A673 (cell line): ENCODE measurements around the gene MDN1. TPM values are rescaled to one million over a fixed set of nuclear protein-coding genes. Genes with fewer than 3 reads are reported as not detected.

ENCODE experiments used
- BruUV-seq: library from RNA; stranded (reverse); fragments of 400-500 nt; replicated peaks from 2 replicates; lab custom pipeline; 2021; lab: Mats Ljungman, UMichigan
- CTCF ChIA-PET: fragments of 300-600 bp; sonication (Branson Sonifier 250); formaldehyde crosslinking; loops from one replicate; lab custom pipeline; 2022; ENCODE audit warnings: antibody characterized with exemption; lab: Charles Lee
- POLR2A ChIA-PET: fragments of 300-600 bp; sonication (Branson Sonifier 250); formaldehyde crosslinking; loops from one replicate; lab custom pipeline; 2022; ENCODE audit warnings: antibody characterized with exemption; ENCODE audit not compliant: low non-redundant PET; lab: Charles Lee
- DNase-seq: peaks from one replicate; pipeline ENCODE4 v3.0.0-alpha.2; 2015; ENCODE audit warnings: low spot score
- H3K27ac ChIP-seq: fragments of 200-600 bp; sonication (generic); 2 replicates; pipeline ENCODE4 v1.5.1; 2016; ENCODE audit warnings: mixed run types, low read depth, mild to moderate bottlenecking, mixed read lengths, antibody characterized with exemption, low read length; ENCODE audit not compliant: poor library complexity, severe bottlenecking
- H3K27me3 ChIP-seq: fragments of 200-600 bp; sonication (generic); replicated peaks from 2 replicates; pipeline ENCODE4 v1.6.1; 2017; ENCODE audit warnings: mixed run types, low read depth, mild to moderate bottlenecking, mixed read lengths, antibody characterized with exemption, low read length; ENCODE audit not compliant: insufficient read depth, poor library complexity
- H3K36me3 ChIP-seq: fragments of 200-600 bp; sonication (generic); 2 replicates; pipeline ENCODE4 v1.6.1; 2016; ENCODE audit warnings: mixed run types, mild to moderate bottlenecking, mixed read lengths, antibody characterized with exemption, low read length; ENCODE audit not compliant: insufficient read depth, poor library complexity, severe bottlenecking
- H3K4me1 ChIP-seq: fragments of 200-600 bp; sonication (generic); 2 replicates; pipeline ENCODE4 v1.6.1; 2017; ENCODE audit warnings: mixed run types, mild to moderate bottlenecking, mixed read lengths, antibody characterized with exemption, low read length; ENCODE audit not compliant: insufficient read depth, poor library complexity, severe bottlenecking
- H3K4me3 ChIP-seq: fragments of 200-600 bp; sonication (generic); 2 replicates; pipeline ENCODE4 v1.5.1; 2016; ENCODE audit warnings: low read depth, mixed run types, mild to moderate bottlenecking, mixed read lengths, low read length; ENCODE audit not compliant: poor library complexity, severe bottlenecking
- H3K9me3 ChIP-seq: fragments of 200-600 bp; sonication (generic); 2 replicates; pipeline ENCODE4 v1.6.1; 2016; ENCODE audit warnings: mixed run types, low read depth, mild to moderate bottlenecking, mixed read lengths, antibody characterized with exemption, low read length; ENCODE audit not compliant: poor library complexity, severe bottlenecking
- EZH2 ChIP-seq: fragments of 200-600 bp; sonication (generic); IDR thresholded peaks from 2 replicates; pipeline ENCODE4 v1.6.1; 2017; ENCODE audit warnings: borderline replicate concordance, low read depth, mild to moderate bottlenecking, mixed read lengths, antibody characterized with exemption, low read length; ENCODE audit not compliant: poor library complexity, severe bottlenecking
- intact Hi-C: fragments of 100-400 bp; cut with micrococcal nuclease; formaldehyde crosslinking; loops from one replicate; pipeline ENCODE4 v1.10.0; 2022; ENCODE audit not compliant: unreplicated experiment
- total RNA-seq: library from RNA; stranded (reverse); gene quantifications from 2 replicates; pipeline ENCODE4 v1.2.3, GENCODE V29; 2021
- TF ChIP-seq, protein P1 (sequence below): fragments of 300-800, 200-600 bp; sonication (generic); conservative IDR thresholded peaks from 2 replicates; pipeline ENCODE4 v1.5.1; 2017; ENCODE audit warnings: low read depth, mild to moderate bottlenecking, antibody characterized with exemption, low read length, moderate library complexity, mixed read lengths

The MDN1 gene
- total RNA-seq, 1 experiment from 2014 or later: 64.4 TPM

DNA sequence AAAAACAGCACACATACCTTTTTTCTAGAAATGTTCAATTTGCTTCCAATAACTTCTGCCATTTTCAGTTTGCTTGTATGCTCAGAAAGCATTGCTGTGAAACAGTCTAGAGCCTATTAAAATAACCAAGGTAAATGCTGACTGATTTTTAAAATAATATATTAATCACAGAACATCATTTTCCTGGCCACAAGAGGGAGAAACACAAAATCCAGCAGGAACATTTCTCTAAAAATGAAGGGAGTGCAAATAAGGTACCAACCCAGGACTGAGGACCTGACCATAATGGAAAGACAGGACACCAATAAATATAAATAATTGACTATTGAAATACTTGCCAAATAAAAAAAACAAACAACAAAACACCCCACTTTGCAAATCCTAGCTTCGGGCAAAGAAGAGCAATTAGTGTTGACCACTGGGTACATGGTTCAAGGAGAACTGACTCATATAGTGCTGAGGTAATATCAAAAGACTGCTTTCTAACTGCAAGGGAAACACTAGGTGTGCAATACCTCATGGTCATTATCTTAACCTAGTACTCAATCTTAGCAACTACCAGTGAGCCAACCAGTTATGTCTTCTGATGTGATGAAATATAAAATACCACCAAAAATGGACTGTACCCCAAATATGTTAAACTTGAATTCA, 42.9 kb downstream of the MDN1 start:
- intact Hi-C loops: no loop called here
- Histone ChIP-seq H3K4me3 (no peak overlapping the region), H3K27ac (no peak overlapping the region), H3K4me1 (no peaks in the 10 kb centered on the region), H3K27me3 (no peaks in the 10 kb centered on the region), H3K9me3 (no peaks in the 10 kb centered on the region), H3K36me3 (peaks cover 18% of the 10 kb centered on the region)
- ChIA-PET CTCF (no interaction called here), POLR2A (no interaction called here)
- BruUV-seq: no TSS peak
- TF ChIP-seq, protein P1, sequence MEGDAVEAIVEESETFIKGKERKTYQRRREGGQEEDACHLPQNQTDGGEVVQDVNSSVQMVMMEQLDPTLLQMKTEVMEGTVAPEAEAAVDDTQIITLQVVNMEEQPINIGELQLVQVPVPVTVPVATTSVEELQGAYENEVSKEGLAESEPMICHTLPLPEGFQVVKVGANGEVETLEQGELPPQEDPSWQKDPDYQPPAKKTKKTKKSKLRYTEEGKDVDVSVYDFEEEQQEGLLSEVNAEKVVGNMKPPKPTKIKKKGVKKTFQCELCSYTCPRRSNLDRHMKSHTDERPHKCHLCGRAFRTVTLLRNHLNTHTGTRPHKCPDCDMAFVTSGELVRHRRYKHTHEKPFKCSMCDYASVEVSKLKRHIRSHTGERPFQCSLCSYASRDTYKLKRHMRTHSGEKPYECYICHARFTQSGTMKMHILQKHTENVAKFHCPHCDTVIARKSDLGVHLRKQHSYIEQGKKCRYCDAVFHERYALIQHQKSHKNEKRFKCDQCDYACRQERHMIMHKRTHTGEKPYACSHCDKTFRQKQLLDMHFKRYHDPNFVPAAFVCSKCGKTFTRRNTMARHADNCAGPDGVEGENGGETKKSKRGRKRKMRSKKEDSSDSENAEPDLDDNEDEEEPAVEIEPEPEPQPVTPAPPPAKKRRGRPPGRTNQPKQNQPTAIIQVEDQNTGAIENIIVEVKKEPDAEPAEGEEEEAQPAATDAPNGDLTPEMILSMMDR: no peak
- no peak for TF ChIP-seq EZH2
- DNase-seq: no peak

DNA sequence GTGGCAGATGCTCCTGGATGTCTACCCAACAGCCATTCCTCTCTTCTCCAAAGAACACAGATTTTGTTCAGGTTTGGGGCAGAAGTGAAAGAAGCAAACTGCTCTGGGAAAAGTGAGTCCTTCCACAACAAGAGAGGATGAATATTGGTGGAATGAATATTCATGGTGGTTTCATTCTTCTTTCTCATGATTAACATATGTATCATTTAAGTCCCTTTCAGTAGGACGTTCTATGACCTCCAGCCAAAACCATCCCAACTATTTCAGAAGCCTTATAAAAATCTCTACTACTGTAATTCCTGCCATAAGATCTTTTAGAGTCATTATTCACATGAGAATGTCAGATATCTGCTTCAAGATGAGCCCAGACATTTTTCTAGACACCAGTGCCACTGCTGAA, 44.4 kb downstream of the MDN1 start:
- intact Hi-C loops: no loop called here
- Histone ChIP-seq H3K4me1 (no peaks in the 10 kb centered on the region), H3K4me3 (no peak overlapping the region), H3K9me3 (no peaks in the 10 kb centered on the region), H3K27ac (no peak overlapping the region), H3K27me3 (no peaks in the 10 kb centered on the region), H3K36me3 (peaks cover 17% of the 10 kb centered on the region)
- no peak for TF ChIP-seq EZH2
- TF ChIP-seq, protein P1: no peak
- DNase-seq: no peak
- POLR2A ChIA-PET: no interaction called here
- CTCF ChIA-PET: no interaction called here
- no TSS peak for BruUV-seq

DNA sequence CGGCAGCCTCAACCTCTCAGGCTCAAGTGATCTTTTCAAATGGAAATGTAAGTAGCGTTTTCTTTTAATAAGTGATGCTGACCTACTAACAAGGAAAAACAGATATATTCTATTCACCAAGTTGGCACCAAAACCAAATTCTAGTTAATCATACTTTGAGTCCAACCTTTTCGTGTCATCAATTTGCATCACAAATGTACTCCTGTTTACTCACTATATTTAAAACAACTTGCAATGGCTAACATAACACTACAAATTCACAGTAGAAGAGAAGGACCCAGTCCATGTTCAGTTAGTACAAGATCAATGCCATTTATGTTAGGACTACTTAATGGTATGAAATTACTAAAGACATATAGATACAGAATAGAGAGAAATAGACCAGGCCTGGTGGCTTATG, 50.0 kb downstream of the MDN1 start:
- H3K36me3 ChIP-seq: peaks cover 35% of the 10 kb centered on the region
- H3K27ac ChIP-seq: no peak overlapping the region
- POLR2A ChIA-PET: no interaction called here
- CTCF ChIA-PET: no interaction called here
- TF ChIP-seq, protein P1: no peak
- TF ChIP-seq EZH2: no peak
- no TSS peak for BruUV-seq
- H3K27me3 ChIP-seq: no peaks in the 10 kb centered on the region
- H3K4me1 ChIP-seq: no peaks in the 10 kb centered on the region
- no peaks in the 10 kb centered on the region for H3K9me3 ChIP-seq
- no peak for DNase-seq
- intact Hi-C loops: no loop called here
- no peak overlapping the region for H3K4me3 ChIP-seq
